ENCODE results near the gene DRC3.
"Not testable (repeated sequence)": the region's sequence is repeated elsewhere in the genome, so short reads cannot be mapped to it uniquely, and the experiment has no call there.

DRC3 gene, protein sequence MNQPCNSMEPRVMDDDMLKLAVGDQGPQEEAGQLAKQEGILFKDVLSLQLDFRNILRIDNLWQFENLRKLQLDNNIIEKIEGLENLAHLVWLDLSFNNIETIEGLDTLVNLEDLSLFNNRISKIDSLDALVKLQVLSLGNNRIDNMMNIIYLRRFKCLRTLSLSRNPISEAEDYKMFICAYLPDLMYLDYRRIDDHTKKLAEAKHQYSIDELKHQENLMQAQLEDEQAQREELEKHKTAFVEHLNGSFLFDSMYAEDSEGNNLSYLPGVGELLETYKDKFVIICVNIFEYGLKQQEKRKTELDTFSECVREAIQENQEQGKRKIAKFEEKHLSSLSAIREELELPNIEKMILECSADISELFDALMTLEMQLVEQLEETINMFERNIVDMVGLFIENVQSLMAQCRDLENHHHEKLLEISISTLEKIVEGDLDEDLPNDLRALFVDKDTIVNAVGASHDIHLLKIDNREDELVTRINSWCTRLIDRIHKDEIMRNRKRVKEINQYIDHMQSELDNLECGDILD

GRCh38 chr17:17972126-17972951, at the start of gene DRC3, which contains the start of gene TOM1L2:
TSS of gene DRC3 (plus strand) at chr17:17972862. CDS start at chr17:17977599, 4,737 bp downstream.
TSS of gene TOM1L2 (minus strand) at chr17:17972400. CDS start at chr17:17972313, 87 bp downstream.
- DNase-seq: peak; percentile 100

GRCh38 chr17:17924131-17924856, 48.4 kb upstream of the DRC3 start:
- no peak for DNase-seq

- DNase-seq: no peak
Measured at GRCh38 chr17:17924857-17925250, 47.8 kb upstream of the DRC3 start.

DNA sequence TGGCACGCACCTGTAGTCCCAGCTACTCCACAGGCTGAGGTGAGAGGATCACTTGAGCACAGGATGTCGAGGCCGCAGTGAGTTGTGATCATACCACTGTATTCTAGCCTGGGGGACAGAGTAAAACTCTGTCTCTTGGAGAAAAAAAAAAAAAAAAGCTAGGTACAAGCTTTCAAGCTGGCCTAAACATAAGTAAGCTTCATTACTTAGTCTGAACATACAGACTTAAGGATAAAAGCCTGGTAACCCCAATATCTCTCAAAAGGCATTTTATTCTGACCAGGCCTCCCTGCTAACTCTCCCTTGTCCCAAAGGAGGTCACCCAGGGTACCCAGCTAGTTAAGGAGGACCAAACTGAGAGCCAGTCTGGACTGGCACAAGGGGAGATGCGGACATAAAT, 46.6 kb upstream of the DRC3 start:
- no peak for DNase-seq

- no peak for DNase-seq
Measured at GRCh38 chr17:17926840-17927449, 45.7 kb upstream of the DRC3 start.

DNA sequence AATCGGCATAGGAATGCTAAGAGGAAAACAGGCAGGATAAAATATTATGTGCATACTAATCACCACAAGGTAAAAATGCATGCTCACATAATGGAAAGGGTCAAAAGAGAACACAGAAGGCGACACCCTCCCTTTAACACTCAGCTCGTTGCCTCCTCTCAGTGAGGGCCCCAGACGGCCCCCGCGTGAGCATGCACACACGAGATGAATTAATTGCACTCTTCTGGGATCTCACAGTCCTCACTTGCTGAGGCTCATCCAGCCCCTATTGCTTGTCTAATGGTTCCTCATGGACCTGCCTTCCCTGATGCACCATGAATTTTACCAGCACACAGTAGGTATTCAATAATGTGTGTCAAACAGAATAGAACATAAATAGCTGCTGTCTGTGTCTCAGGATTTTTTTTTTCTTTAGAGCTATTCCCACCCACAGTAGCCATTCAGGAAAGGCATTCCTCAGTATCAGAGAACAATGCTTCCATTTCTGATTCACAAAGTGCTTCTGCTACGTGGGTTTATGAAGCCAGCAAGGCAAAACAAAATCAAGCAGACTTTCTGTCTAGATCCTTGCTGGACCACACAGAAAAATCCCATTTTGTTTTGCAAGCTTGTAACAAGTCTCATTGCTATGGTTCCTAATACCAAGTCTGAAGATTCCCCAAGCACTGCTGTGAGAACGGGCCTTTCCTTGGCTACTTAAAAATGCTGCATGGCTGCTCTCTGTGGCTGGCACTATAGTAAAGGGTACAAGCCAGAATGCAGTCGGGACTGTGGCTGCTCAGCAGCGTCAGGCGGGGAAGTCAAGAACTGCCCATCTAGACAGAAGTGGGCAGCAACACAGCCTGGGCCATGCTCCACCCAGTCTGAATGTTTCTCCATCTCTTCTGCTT, 44.0 kb upstream of the DRC3 start:
- no peak for DNase-seq

GRCh38 chr17:17929655-17930380, 42.8 kb upstream of the DRC3 start:
- no peak for DNase-seq

- DNase-seq: no peak
Measured at GRCh38 chr17:17930674-17931073, 42.0 kb upstream of the DRC3 start.

DNA sequence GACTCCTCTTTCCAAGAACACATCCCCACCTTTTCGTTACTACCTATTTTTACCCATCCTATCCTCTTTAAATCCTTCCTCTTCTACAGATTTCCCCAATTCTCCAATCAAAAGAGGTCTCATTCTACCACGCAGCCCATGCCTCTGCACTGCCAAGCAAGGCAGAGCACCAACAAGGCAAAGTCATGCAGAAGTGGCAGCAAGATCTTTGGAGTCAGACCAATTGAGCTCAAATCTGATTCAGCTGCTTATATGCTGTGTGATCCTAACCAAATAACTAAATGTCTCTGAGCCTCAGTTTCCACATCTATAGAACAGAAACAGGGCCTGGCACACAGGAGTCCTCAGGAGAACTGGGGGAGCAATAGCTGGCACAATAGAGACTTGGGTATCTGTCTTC, 41.5 kb upstream of the DRC3 start:
- DNase-seq: no peak

DNA sequence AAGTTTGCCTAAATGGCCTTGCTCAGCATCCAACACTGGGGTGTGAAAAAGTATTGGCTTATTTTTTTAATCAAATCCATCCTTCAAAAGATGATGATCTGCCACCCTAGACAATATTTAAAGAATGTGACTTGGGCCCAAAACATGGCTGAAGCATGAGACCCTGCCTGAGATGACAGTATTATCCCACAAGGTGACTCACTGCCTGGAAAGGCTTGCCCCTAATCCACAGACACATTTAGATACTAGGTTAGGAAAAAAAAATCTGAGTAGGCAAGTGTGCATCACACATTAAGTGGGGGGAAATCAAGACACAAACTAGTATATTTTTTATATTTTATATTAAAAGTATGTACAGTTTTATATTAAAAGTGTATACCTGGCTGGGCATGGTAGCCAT, 38.9 kb upstream of the DRC3 start:
- DNase-seq: no peak

DNA sequence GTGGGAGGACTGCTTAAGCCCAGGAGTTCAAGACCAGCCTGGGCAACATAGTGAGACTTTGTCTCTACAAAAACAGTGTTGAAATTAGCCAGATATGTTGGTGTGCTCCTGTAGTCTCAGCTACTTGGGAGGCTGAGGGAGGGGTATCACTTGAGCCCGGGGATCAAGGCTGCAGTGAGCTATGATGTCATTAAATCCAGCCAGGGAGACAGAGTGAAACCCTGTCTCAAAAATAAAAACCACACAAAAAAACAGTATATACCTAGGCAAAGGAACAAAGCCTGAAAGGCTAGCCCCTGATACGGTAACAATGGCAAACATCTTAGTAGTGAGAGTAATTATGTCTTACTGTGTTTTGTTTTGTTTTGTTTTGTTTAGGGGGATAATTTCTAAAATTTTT, 38.4 kb upstream of the DRC3 start:
- DNase-seq: no peak

- DNase-seq: no peak
Measured at GRCh38 chr17:17934806-17935205, 37.9 kb upstream of the DRC3 start.

GRCh38 chr17:17935321-17936271, 37.1 kb upstream of the DRC3 start:
- no peak for DNase-seq

DNA sequence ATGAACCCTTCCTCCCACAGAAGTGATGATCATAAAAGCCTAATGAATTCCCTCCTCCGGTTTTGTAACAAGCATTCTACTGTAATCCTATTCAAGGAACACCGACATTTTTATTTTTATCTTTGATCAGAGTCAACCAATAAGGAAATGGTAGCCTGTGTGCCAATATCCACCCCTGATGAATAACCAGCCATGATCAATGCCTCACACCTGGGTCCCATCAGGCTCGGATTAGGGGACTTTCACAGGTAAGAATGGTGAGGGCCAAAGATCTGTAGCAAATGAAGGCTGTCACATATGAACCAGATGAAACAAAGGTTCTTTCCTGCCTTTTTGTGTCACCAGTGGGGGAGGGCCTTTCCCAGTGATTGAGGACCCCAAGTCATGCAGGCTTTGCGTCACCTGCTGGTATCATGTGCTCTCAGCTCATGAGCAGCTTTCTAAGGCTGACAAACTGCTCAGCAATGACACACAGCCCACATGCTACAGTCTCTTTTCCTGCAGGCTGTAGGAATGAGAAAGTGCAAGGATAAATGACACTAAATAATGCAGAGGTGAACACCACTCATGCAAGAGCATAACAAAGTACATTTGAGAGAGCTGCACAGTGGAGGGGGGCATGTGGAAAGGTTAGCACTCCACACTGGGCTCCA, 35.3 kb upstream of the DRC3 start:
- DNase-seq: no peak

DNA sequence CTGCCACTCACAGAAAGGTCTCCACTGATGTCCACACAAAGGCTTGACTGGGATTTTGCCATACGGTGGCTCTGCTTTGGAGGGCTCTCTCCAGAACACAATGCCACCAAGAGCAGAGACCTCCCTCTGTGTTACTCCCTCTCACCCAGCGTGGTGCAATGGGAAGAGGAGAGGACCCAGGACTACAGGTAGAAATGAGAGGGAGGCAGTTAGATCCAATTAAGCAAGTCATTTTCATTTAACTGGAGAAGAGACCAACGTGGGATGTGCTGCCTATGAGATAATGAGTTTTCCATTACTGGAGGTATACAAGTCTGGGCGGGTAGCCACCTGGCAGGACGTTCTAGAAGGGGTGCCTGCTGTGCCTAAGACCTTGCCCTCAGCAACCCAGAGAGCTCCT, 34.7 kb upstream of the DRC3 start:
- DNase-seq: no peak

GRCh38 chr17:17938388-17939107, 34.1 kb upstream of the DRC3 start:
- no peak for DNase-seq

GRCh38 chr17:17939941-17940340, 32.7 kb upstream of the DRC3 start:
- DNase-seq: not testable (repeated sequence)

- DNase-seq: no peak
Measured at GRCh38 chr17:17940441-17940911, 32.2 kb upstream of the DRC3 start.
